ENCODE data around the gene KRTAP5-7. TPM values are rescaled to one million over a fixed set of nuclear protein-coding genes. Genes with fewer than 3 reads are reported as not detected.

KRTAP5-7 gene
- total and polyA plus RNA-seq, 2 donors (not counting 3 experiments of a cell fraction or from before 2014, with no cell fraction given) = 0.07 TPM; not detected in 1

DNA sequence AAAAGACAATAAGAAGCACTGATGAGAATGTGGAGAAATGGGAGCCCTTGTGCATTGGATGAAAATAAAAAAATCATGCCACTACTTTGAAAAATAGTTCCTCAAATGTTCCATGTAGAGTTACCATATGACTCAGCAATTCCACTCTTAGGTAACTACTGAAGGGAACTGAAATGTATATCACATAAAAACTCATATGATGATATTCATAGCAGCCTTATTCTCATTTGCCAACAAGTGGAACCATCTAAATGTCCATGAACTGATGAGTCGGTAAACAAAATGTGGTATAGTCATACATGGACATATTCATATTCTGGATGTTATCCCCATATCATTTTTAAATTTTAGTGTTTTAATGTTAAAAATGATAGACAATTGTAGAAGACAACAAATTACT is 24.6 kb downstream of the KRTAP5-7 start:
- H3K4me3 ChIP-seq (replicated peaks in 1 of 3; ENCODE audit: insufficient read depth in 1 of 3, low read depth in 1 of 3, low read length in 3 of 3) = no peak overlapping the region
- no peaks in the 10 kb centered on the region for H3K4me1 ChIP-seq (ENCODE audit: control insufficient read depth, extremely low read depth, insufficient read depth, low read length)
- H3K27ac ChIP-seq (ENCODE audit: insufficient read depth, low read depth, low read length) = no peak overlapping the region
- H3K36me3 ChIP-seq (ENCODE audit: control insufficient read depth in 2 of 2, extremely low read depth in 1 of 2, insufficient read depth in 2 of 2, low read length in 2 of 2) = no peaks in the 10 kb centered on the region
- no TSS peak for BruUV-seq (replicated peaks)
- no peak for FAIRE-seq
- H3K9me3 ChIP-seq (replicated peaks; ENCODE audit: control insufficient read depth, insufficient read depth, low read length) = no peaks in the 10 kb centered on the region
- ChIA-PET POLR2A (no interaction called here), CTCF (interaction anchor here (1.6 kb wide), 1 partner anchor 11 kb away, joined by 8 read pairs; no protein-coding TSS in a partner anchor)
- no peak for TF ChIP-seq GATA2 (IDR thresholded peaks at IDR 0.05; ENCODE audit: insufficient read depth, insufficient read length, low read depth, low read length)
- H3K9ac ChIP-seq (replicated peaks; ENCODE audit: extremely low read depth, insufficient read depth, low read length) = no peak overlapping the region
- no peaks in the 10 kb centered on the region for H4K20me1 ChIP-seq (replicated peaks; ENCODE audit: control insufficient read depth, extremely low read depth, insufficient read depth, low read length)
- dilution Hi-C loops (cut with MboI; ENCODE audit: extremely low pct_ligation_motif_present, low sequenced_read_pairs) (no loop called here), intact Hi-C loops (cut with micrococcal nuclease) (no loop called here)
- DNase-seq (ENCODE audit: low read depth, low spot score) = no peak
- no peak overlapping the region for H2AFZ ChIP-seq (ENCODE audit: low read depth, low read length)
- no peak overlapping the region for H3K4me2 ChIP-seq (ENCODE audit: insufficient read depth, low read length)
- no peaks in the 10 kb centered on the region for H3K9me1 ChIP-seq (replicated peaks; ENCODE audit: control insufficient read depth, extremely low read depth, insufficient read depth, low read length)
- H3K79me2 ChIP-seq (ENCODE audit: control insufficient read depth, insufficient read depth, low read length) = no peaks in the 10 kb centered on the region
- H3K27me3 ChIP-seq (ENCODE audit: control insufficient read depth in 2 of 2, insufficient read depth in 2 of 2, low read length in 2 of 2) = no peaks in the 10 kb centered on the region

DNA sequence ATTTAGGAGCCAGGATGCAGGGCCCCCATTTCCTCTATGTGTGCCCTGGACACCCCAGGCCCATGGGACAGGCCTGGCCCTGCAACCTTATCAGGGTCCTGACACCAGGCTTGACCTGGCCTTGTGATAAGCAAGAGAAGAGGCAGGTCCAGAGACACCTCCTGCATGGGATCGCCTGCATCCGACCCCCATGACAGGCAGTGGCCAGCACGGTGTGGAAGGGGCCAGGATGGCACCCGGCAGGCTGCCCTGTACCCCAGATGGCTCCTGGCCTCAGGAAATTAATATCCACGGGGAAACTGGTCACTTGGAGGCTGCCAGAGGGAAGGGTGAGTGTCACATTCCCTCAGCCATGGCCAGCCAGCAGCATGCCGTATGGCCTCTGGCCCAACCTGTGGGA is 27.9 kb downstream of the KRTAP5-7 start:
- intact Hi-C loops (cut with micrococcal nuclease) = no loop called here
- no peak for FAIRE-seq

More for the DNA sequence above, 27.9 kb downstream of the KRTAP5-7 start:
- CTCF ChIA-PET = no interaction called here
- H3K27ac ChIP-seq (ENCODE audit: insufficient read depth, low read depth, low read length) = no peak overlapping the region
- H3K36me3 ChIP-seq (ENCODE audit: control insufficient read depth in 2 of 2, extremely low read depth in 1 of 2, insufficient read depth in 2 of 2, low read length in 2 of 2) = no peaks in the 10 kb centered on the region
- no peaks in the 10 kb centered on the region for H3K27me3 ChIP-seq (ENCODE audit: control insufficient read depth in 2 of 2, insufficient read depth in 2 of 2, low read length in 2 of 2)
- H4K20me1 ChIP-seq (replicated peaks; ENCODE audit: control insufficient read depth, extremely low read depth, insufficient read depth, low read length) = no peaks in the 10 kb centered on the region
- no peak for TF ChIP-seq POLR2A (IDR thresholded peaks at IDR 0.05; ENCODE audit: low read depth, low read length)
- TF ChIP-seq MYC (IDR thresholded peaks at IDR 0.05; ENCODE audit: low read depth, low read length) = no peak
- TF ChIP-seq JUN (IDR thresholded peaks at IDR 0.05; ENCODE audit: borderline replicate concordance, insufficient read depth, insufficient read length, low read depth) = no peak
- no peak for TF ChIP-seq GATA2 (IDR thresholded peaks at IDR 0.05; ENCODE audit: insufficient read depth, insufficient read length, low read depth, low read length)
- TF ChIP-seq, protein P1, sequence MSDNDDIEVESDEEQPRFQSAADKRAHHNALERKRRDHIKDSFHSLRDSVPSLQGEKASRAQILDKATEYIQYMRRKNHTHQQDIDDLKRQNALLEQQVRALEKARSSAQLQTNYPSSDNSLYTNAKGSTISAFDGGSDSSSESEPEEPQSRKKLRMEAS (IDR thresholded peaks at IDR 0.05; ENCODE audit: insufficient read depth, insufficient read length) = no peak
- no peaks in the 10 kb centered on the region for H3K9me1 ChIP-seq (replicated peaks; ENCODE audit: control insufficient read depth, extremely low read depth, insufficient read depth, low read length)
- H3K9ac ChIP-seq (replicated peaks; ENCODE audit: extremely low read depth, insufficient read depth, low read length) = no peak overlapping the region
- POLR2A ChIA-PET = no interaction called here
- BruUV-seq (replicated peaks) = no TSS peak
- no peak overlapping the region for H3K4me3 ChIP-seq (replicated peaks in 1 of 3; ENCODE audit: insufficient read depth in 1 of 3, low read depth in 1 of 3, low read length in 3 of 3)
- no peak overlapping the region for H2AFZ ChIP-seq (ENCODE audit: low read depth, low read length)
- no peaks in the 10 kb centered on the region for H3K4me1 ChIP-seq (ENCODE audit: control insufficient read depth, extremely low read depth, insufficient read depth, low read length)
- no peaks in the 10 kb centered on the region for H3K9me3 ChIP-seq (replicated peaks; ENCODE audit: control insufficient read depth, insufficient read depth, low read length)
- no peak overlapping the region for H3K4me2 ChIP-seq (ENCODE audit: insufficient read depth, low read length)
- DNase-seq (ENCODE audit: low read depth, low spot score) = no peak
- dilution Hi-C loops (cut with MboI; ENCODE audit: extremely low pct_ligation_motif_present, low sequenced_read_pairs) = no loop called here
- no peaks in the 10 kb centered on the region for H3K79me2 ChIP-seq (ENCODE audit: control insufficient read depth, insufficient read depth, low read length)

All from endothelial cell of umbilical vein (primary cell).